Suppressor macrophage treated with lipopolysaccharide for 4 hours (primary cell): Measurements from ENCODE around the gene GPR68.
A peak's percentile ranks its signal among the peaks of the same experiment; 100 is the strongest.

ENCODE experiments used
- DNase-seq: peaks from one replicate; pipeline ENCODE4 v3.0.0-alpha.2; 2020

Gene GPR68, protein sequence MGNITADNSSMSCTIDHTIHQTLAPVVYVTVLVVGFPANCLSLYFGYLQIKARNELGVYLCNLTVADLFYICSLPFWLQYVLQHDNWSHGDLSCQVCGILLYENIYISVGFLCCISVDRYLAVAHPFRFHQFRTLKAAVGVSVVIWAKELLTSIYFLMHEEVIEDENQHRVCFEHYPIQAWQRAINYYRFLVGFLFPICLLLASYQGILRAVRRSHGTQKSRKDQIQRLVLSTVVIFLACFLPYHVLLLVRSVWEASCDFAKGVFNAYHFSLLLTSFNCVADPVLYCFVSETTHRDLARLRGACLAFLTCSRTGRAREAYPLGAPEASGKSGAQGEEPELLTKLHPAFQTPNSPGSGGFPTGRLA

DNA sequence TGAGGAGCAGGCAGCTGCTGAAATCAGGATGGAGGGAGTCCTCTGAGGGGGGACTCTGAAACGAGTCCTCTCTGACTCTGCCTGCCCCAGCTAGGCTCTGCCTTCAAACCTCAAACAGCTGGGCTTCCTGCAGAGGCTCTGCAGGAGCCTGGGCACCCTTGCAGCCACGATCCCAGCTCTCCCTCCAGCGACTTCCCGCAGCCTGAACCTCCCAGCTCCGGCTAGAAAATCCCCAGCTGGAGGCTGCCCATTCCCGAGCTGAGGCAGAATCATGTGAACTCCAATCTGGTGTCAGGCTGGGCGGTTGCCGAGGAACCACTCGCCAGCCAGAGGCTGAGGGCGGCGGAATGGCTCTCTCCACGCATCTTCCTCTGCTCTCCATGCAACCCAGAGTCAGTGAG, at the start of gene GPR68:
Gene GPR68, minus strand, starts transcription at position 204 of the 401 bp plus-strand sequence. CDS start 9,654 bp downstream, outside the sequence.
- peak; percentile 71 for DNase-seq

DNA sequence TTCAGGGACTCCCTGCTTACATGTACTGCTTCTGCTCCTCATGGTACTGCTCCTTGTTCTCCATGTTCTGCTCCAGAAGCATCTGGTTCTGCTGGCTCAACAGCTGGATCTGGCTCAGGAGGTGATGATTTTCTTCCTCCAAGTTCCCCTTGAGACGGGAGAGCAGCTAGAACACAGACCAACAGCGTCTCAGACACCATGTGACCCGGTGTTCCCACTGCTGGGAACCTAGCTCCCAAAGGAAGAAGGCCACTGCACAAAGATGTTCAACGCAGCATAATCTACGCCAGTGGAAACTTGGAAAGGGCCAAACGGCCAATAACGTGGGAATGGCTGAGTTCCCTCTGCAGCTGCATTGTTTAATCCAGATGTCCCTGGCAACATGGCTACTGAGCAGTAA, 49.6 kb upstream of the GPR68 start:
- DNase-seq: no peak

DNA sequence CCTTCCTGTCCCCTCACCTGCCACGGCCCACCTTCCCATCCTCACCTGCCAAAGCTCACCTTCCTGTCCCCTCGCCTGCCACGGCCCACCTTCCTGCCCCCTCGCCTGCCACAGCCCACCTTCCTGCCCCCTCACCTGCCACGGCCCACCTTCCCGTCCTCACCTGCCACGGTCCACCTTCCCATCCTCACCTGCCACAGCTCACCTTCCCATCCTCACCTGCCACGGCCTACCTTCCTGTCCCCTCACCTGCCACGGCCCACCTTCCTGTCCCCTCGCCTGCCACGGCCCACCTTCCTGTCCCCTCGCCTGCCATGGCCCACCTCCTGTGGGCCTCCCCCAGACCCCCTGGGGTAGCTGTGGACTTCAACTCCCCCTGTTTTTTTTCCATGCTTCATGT, 48.8 kb upstream of the GPR68 start:
- DNase-seq: no peak

DNA sequence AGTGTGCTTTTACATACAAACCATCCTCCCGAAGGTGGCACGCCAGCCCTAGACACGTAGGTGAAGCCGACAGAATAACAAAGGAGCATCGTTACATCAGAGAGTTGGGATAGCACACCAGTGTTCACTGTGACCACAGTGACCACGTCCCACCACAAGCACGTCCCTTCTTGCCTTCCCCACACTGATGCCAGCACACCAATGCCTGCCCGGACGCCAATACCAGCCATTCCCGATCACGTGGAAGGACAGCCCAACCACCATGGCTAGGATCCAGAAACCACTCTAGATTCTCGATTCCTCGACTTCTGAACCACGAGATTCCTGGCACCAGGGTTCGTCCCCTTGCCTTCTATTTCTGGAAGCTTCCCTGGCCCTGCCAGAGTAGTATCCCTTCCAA, 48.0 kb upstream of the GPR68 start:
- no peak for DNase-seq

DNA sequence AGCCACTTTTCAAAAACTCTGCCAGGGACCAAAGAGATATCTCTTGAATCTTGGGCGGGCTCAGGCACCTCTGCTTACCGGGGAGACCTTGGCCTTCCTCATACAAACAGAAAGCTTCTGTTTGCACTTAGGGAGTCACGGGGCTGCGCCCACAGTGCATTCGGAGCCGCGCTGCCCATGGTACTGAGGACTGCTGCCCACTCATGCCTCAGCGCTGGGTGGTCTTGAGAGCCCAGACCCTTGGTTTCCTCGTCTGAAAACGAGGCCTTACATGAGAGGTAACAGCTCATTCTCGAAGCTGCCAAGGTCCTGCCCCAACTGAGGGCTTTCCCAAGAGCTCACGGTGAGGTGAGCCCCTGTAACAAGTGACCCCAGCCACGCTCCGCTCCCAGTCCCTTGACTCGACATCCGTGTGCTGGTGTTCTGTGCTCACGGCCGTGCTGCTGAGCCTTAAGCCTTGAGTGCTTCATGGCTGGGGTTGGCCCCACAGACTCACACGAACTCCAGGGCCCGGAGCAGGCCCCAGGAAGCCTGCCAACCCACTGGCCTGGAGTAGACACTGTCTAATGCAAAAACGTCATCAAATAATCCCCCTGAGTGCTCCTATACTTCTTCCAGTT, 47.4 kb upstream of the GPR68 start:
- DNase-seq: no peak

DNA sequence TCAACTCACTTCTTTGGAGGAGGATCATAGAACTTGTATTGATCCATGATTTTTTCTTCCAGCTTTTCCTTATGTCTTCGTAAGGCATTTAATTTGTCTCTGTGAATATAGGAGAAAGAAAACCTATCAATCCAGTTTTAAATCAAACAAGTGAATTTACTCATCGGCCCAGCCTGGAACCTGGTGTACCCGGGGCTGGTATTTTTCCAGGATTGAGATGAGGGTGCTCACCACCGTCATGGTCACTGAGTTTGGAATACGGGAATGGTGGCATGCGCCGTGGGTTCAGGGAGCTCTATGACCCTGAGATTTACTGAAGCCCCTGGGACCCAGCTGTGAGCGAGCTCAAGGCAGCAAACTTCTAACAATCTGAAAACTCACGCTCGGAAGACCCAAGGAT, 46.5 kb upstream of the GPR68 start:
- no peak for DNase-seq

DNA sequence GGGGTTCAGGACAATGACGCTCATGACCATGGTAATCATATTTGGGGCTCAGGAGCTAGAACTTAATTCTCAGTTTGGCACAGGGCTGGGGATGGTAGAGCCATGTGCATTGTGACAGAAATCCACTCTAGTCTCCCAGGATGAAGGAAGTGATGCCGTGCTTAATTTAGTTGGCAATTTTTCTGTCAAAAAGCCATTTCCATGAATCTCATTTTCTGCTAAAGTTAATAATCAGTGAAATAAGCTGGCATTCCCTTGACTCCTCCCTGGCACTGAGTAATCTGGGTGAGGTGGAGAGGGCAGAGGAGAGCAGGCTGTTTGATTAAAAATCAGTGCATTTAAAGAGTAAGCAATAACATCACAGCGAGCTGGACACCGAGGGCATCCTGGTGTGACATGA, 45.0 kb upstream of the GPR68 start:
- DNase-seq: no peak

DNA sequence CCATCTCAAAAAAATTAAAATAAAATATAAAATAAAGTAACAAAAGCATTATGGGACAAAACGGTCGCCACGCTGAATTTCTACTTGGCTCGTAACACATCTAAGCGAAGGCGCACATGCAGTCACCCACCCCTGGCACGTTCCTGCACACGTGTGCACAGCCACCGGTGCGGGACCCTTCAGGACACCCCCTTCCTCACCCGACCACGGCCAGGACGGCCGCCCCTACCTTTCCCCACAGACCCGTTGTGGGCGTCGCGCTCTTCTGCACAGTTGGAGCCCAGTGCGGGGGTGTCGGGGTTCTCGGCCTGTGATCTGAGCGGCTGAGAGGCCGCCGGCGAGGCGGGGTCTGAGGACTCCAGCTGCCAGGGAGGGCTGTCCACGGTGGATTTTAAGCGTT, 44.4 kb upstream of the GPR68 start:
- DNase-seq: no peak

DNA sequence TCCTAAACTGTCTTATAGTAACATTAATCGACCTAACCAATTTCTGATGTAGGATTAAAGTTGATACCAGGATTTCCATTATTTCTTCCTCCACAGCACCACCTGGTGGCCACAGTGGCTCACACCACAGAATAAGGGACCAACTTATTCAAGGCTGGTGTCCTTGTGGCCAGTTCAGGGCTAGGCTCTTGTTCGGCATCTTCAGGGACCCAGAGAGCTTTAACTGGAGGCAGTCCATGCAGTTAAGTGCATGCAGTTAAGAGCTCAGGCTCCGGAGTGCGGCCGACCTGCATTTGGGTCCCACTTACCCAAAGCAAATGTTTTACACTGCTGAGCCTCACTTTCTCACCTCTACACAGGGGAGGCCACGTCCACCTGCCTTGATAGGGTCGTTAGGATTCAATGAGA, 42.0 kb upstream of the GPR68 start:
- peak; percentile 82 for DNase-seq

DNA sequence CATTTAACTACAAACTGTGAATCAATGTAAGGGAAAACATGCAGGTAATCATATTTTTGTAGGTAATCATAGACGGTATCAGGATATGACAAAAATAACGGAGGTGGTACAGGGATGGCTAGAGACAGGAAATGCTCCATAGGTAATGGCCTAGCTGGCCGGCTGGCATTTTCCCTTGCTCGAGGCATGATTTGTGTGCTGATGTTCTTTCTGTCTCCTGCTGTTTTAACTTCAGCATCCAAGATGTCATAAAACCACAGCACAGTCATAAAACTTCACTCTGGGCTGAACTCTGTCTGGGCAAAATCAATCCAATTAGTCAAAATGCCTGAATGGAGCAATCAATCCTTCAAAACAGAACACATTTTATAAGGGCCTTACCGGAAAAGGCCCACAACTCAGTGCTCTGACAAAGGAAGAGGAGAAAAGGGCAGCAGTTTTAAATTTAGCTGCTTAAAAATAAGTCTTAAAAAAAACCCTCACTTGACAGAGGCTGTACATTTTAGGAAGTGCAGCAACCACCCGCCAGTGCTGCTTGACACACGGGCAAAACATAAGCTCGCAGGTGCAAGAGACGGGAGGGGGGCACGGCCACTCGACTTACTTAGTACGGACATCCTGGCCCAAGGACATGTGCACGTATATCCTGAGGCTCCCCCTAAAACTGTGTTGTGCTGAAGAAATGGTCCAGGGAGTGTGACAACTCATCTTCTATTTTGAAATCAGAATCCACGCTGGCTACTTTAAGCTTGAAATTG, 40.5 kb upstream of the GPR68 start:
- no peak for DNase-seq

DNA sequence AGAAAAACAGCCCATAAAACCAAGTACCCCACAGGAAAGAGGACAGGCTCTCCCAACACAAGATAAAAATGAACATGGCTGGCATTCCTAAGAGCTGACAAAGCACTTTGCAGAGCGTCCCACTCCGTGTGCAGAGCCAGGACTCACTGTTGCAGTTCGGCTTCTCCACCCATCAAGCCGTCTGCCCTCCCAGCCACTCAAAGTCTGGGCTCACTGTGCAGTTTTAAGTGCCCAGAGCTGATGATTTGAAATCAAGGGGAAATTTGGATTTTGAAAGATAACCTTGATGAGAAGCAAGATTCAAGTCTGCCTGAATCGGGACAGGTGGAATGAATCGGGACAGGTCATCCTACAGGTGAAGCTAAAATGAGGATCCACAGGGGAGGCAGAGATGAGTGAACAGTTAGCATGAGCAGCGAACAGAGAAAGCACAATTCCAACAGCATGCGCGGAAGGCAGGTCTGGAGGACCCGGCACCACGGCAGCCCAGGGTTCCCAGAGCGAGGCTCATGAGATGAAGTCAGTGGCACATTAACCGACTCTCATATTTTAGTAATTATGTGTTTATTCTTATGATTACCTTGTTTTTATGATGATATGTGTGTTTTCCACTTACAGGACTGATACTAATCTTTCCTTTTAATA, 39.8 kb upstream of the GPR68 start:
- no peak for DNase-seq

DNA sequence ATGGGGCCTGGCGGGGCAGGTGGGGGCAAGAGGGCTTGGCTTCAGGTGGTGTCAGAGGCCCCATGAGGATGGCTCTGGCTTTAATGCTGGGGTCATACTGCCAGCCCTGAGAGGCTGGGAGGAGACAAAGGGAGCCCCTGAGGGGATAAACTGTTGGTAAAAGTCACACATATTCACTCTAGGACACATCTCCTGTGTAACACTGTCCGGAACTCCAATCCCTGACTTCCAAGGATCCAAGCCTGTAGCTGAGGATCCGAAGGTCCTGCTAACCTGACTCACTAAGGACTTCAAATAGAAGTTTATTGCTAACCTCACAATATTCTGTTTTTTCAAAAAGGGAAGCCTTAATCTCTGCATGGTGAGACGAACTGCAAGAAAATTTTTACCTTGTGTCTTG, 39.2 kb upstream of the GPR68 start:
- no peak for DNase-seq

DNA sequence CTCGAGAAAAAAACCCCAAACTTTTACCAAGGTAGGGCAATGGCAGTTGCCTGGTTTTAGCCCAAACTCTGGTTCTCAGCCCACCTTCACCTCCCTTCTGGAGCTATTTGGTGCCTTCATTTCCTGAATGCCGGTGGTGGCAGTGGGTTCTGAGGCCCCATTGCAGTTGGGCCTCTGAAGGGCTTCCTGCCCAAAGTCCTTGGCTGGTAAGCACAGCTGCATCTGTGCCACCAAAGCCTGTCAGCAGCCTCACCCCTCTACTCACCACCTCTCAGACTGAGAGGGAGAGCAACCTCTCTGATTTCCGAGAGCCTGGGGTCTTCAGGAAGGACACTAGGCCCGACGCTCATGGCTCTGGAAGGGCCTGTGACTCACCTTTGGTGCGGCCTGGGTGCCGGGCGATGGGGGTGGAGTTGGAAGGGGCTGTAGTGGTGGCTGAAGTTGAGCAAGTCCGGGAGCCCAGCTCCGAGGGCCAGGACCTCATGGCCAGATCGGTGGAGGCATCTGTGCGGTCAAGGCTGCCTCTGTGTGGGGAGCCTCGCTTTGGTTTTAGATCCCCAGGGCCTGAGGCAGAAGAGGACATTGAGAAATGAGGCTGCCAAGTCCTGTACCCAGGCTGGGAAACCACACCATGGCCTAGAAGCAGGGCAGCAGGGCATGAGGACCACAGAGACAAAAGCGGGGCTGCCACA, 38.6 kb upstream of the GPR68 start:
- DNase-seq: no peak

DNA sequence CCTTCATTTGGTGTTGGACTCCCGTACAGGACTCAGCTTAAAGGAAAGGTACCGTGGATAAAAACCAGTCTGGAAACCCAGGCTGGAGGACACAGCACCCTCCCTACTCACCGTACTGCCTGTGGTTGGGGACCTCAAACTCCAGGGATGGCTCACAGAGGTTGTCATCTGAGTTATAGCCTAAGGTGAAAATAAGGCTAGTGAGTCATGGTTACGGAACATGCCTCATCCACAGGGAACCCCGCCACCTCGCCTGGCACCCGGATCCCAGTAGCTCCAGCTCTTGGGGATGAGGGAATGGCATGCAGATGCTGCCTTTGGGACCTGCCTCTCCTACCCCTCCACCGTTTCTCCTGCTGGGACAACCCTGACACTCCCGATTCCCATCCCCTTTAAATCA, 36.8 kb upstream of the GPR68 start:
- DNase-seq: no peak

DNA sequence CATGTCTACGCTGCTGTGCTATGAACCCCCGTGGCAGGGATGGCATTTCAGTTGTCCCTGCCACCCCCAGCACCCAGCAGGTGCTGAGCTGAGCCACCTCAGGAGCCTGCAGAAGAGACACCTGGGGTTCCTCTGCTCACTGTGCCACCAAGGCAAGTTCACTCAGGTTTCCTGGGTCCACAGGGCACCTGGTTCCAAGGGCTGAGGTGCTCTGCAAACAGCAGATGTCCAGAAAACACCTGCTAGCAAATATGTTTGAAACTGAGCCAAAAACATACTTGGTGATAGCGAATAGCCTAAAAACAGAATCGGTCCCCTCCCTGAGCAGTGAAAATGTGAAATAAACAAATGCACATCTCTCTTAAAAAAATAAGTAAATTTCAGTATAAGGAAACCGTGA, 35.6 kb upstream of the GPR68 start:
- DNase-seq: no peak

DNA sequence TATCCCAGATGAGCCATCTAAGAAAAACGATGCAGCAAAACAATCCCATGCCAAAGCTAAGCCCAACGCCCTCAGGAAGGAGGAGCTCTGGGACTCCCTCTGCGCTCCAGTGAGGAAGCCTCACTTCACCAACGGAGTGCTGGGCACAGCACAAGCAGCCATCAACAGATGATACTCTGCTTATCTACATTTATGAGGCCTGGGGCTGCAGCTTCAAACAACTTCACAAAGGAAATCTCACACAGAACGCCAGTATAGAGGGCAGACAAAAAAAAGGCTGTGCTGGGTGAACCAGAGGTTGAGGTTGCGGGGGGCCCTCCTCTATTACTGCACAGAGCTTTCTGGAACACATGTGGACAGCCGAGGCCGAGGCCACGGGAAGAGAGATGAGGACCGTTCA, 34.9 kb upstream of the GPR68 start:
- no peak for DNase-seq

DNA sequence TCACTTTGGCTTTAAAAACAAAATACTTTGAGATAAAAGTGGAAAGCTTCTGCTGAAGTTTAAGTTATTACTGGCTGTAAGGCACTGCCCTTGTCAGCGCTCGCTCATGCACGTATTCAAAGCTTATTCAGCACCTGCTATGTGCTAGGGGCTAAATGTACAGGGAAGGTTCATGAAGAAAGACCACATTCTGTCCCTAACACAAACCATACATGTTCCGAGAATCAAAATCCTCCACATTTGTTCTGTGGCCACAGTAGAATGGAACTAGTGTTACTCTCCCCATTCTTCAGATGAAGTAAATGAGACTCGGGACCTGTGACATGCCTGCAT, 33.8 kb upstream of the GPR68 start:
- no peak for DNase-seq

DNA sequence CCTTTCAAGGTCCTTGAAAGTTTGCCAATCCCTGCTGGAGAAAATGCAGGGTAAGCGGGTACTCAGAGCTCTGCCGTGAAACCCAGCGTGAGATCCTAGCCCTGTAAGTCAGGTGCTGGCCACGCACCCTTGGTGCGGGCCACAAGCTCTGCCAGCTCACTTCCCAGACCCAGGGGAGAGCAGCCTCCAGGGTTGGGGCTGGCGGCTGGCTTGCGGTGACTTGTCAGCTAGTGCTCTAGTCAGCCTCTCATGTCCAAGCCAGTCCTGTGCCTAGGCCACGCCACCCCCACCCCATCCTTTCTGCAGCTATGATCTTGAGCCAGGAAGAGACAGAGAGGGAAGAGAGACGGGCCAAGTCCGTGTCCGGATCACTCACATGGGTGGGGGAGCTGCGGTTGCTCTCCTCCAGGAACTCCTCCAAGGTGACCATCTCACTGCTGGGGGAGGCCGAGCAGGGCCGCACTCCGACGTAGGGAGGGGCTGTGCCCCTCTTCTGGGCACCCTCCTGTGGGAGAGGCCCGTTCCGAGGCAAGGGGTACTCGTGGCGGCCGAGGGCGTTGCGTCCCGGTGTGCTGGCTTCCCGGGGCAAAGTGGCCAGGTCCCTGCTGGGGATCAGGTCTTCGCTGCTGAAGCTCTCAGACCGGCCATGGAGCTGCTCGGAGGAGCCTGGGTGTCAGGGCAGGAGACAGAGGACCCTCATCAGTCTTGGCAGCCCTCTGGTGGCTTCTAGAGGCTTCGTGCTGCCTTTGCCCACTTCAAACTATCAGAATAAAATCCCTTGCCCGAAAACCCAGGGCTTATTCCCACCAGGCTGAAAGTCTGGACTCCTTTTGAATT, 33.3 kb upstream of the GPR68 start:
- no peak for DNase-seq

DNA sequence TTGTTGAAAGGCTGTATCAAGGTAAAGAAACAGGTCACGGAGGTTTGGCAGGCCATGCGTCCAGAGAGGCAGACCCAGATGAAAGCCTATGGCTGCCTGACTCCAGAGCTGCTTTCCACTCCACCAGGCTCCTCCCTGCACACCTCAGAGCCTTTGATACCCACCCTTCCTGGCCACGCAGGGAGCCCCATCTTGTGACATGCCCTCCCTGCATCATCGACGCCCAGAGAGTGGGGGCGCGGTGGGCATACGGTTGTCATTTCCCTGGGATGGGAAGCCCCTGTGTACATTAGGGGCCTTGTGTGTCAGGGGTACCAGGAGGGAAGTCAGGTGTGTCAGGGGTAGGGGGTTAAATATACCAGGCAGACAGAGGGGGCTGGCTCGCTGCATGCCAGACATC, 30.3 kb upstream of the GPR68 start:
- DNase-seq: no peak

DNA sequence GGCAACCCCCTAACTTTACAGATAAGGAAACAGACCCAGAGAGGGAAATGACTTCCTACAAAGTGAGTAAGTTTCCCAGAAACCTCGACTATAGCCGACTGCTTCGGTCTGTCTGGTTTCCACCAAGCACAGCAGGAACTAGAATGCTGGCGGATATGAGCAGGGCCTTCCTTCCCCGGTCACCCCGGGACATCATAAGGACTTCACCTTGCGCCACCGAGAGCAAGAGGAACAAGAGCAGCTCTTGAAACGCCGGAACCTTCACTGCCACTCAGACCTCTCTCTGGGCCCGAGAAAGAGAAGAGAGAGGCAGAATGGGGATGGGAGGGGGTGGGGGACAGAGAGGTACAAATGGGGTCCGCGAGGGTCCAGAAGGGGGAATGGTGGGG, 29.4 kb upstream of the GPR68 start:
- DNase-seq: no peak

DNA sequence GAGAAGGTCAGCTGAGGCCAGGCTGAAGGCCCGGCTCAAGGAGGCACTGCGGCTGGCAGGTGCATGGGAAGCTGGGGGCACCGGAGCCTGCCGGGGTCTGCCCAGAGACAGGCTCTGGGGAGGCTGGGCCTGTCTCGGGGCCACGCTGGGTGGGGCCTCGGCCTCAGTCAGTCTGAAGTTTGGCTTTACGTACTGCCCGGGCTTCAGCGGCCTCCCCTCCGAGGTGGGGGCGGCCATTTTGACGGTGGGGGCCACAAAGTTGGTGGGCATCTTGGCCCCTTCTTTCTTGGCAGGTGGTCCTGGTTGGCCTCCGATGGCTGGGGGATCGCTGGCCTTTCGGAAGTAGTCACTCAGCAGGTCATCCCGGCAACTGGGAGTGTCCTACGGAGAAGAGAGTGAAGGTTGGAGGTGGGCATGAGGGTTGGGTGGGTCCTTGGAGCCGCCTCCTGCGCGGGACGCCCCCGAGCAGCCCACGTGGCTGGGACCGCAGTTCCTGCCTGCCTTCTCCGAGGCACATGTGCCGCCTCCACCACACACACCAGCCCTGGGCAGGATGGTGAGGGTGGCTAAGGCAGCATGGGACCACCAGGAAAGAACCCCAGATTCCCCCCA, 28.9 kb upstream of the GPR68 start:
- no peak for DNase-seq
